ENCODE results near the gene AFAP1L2.

The AFAP1L2 gene

DNA sequence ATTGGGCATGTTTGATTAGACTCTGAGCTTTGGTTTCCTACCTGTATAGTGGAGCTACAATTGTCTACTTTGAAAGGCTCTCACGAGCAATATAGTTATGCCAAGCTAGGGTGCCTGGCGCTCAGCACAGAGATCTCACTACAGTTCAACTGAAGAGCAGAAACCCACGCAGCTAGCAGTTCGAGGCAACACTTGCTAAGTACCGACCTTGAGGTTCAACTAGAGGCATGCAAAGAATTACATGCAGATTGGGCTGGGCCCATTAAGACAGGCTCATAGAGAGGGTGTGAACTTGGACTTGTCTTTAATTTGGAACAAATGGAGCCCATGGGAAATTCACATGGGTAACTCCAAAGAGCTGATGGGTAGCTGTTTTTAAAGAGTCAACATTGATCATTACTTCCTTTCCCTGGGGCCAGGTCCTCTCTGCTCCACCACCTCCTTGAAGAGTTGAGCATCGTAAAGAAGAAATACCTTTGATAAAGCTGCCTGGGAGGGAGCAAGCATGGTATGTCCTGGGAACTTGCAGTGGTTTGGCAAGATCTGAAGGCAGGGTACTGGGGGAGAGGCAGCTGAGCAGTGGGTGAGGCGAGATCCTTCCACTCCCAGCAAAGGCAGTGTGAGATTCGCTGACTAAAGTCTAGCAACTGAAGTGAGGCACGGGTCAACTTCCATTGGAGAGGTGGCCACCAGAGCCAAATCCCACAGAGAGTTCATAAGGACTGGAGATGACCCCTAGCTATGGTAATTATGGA, 25.5 kb upstream of the AFAP1L2 start:
- DNase-seq: no peak
- Histone ChIP-seq H4K20me1 (ENCODE audit: insufficient read depth, low read length) (no peaks in the 10 kb centered on the region), H3K36me3 (replicated peaks; ENCODE audit: insufficient read depth, low read length) (no peaks in the 10 kb centered on the region), H2AFZ (ENCODE audit: low read length) (no peak overlapping the region), H3K9ac (ENCODE audit: low read length) (no peak overlapping the region), H3K4me1 (ENCODE audit: low read length) (no peaks in the 10 kb centered on the region), H3K4me3 (ENCODE audit: low read length) (no peak overlapping the region), H3F3A (ENCODE audit: insufficient read depth, low read length) (no peaks in the 10 kb centered on the region), H3K9me2 (replicated peaks; ENCODE audit: insufficient read depth, low read length) (no peaks in the 10 kb centered on the region), H3K79me2 (ENCODE audit: low read length) (no peaks in the 10 kb centered on the region), H3K27me3 (replicated peaks; ENCODE audit: insufficient read depth, low read length) (no peaks in the 10 kb centered on the region), H3K27ac (ENCODE audit: low read length) (no peak overlapping the region), H3K9me3 (replicated peaks; ENCODE audit: insufficient read depth, low read length) (no peaks in the 10 kb centered on the region), H3K4me2 (ENCODE audit: low read depth, low read length) (no peak overlapping the region)
- TF ChIP-seq CTCF (IDR thresholded peaks at IDR 0.05; ENCODE audit: low read length): no peak
- no peak for TF ChIP-seq EZH2 (optimal IDR thresholded peaks at IDR 0.05; ENCODE audit: low read depth, low read length)
- no peak for TF ChIP-seq EZH2phosphoT487 (IDR thresholded peaks at IDR 0.05; ENCODE audit: low read length)

- Histone ChIP-seq H3K9me2 (replicated peaks; ENCODE audit: insufficient read depth, low read length) (no peaks in the 10 kb centered on the region), H2AFZ (ENCODE audit: low read length) (no peak overlapping the region), H3K9ac (ENCODE audit: low read length) (no peak overlapping the region), H3K79me2 (ENCODE audit: low read length) (no peaks in the 10 kb centered on the region), H3K4me2 (ENCODE audit: low read depth, low read length) (no peak overlapping the region), H3K4me3 (ENCODE audit: low read length) (no peak overlapping the region), H3K27me3 (replicated peaks; ENCODE audit: insufficient read depth, low read length) (no peaks in the 10 kb centered on the region), H3K27ac (ENCODE audit: low read length) (no peak overlapping the region), H3K9me3 (replicated peaks; ENCODE audit: insufficient read depth, low read length) (no peaks in the 10 kb centered on the region), H4K20me1 (ENCODE audit: insufficient read depth, low read length) (no peaks in the 10 kb centered on the region), H3F3A (ENCODE audit: insufficient read depth, low read length) (no peaks in the 10 kb centered on the region), H3K4me1 (ENCODE audit: low read length) (no peaks in the 10 kb centered on the region), H3K36me3 (replicated peaks; ENCODE audit: insufficient read depth, low read length) (no peaks in the 10 kb centered on the region)
- DNase-seq: no peak
- TF ChIP-seq CTCF (IDR thresholded peaks at IDR 0.05; ENCODE audit: low read length) (no peak), EZH2phosphoT487 (IDR thresholded peaks at IDR 0.05; ENCODE audit: low read length) (no peak), EZH2 (optimal IDR thresholded peaks at IDR 0.05; ENCODE audit: low read depth, low read length) (no peak)
Observed at GRCh38 chr10:114427124-114427852, 23.0 kb upstream of the AFAP1L2 start.

DNA sequence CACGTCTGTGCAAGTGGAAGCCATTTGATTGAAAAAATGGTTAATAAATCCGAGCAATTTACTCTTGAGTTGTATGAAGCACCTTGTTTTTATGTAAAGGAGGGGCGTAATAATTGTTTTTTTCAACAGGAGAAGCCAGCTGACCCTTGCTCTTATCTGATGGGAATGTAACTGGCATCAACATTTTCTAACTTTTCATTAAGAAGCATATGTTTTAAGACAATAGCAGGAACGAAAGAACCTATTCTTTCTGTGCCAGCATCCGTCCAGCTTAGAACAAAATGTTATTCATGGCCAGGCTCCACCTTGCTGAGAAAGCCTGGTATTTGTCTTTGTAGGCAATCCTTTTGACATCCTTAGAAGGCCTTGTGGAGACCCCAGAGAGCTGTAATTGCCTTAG, 22.2 kb upstream of the AFAP1L2 start:
- Histone ChIP-seq H3K4me1 (ENCODE audit: low read length) (no peaks in the 10 kb centered on the region), H3K9me3 (replicated peaks; ENCODE audit: insufficient read depth, low read length) (no peaks in the 10 kb centered on the region), H2AFZ (ENCODE audit: low read length) (no peak overlapping the region), H3K4me2 (ENCODE audit: low read depth, low read length) (no peak overlapping the region), H3F3A (ENCODE audit: insufficient read depth, low read length) (no peaks in the 10 kb centered on the region), H3K9ac (ENCODE audit: low read length) (no peak overlapping the region), H3K9me2 (replicated peaks; ENCODE audit: insufficient read depth, low read length) (no peaks in the 10 kb centered on the region), H4K20me1 (ENCODE audit: insufficient read depth, low read length) (no peaks in the 10 kb centered on the region), H3K27me3 (replicated peaks; ENCODE audit: insufficient read depth, low read length) (no peaks in the 10 kb centered on the region), H3K79me2 (ENCODE audit: low read length) (no peaks in the 10 kb centered on the region), H3K36me3 (replicated peaks; ENCODE audit: insufficient read depth, low read length) (no peaks in the 10 kb centered on the region), H3K4me3 (ENCODE audit: low read length) (no peak overlapping the region), H3K27ac (ENCODE audit: low read length) (no peak overlapping the region)
- no peak for TF ChIP-seq EZH2phosphoT487 (IDR thresholded peaks at IDR 0.05; ENCODE audit: low read length)
- TF ChIP-seq CTCF (IDR thresholded peaks at IDR 0.05; ENCODE audit: low read length): no peak
- no peak for TF ChIP-seq EZH2 (optimal IDR thresholded peaks at IDR 0.05; ENCODE audit: low read depth, low read length)
- no peak for DNase-seq
